ENCODE results near the gene ABCA4.

Gene ABCA4

GRCh38 chr1:94092210-94092613, 28.7 kb downstream of the ABCA4 start:
- peak overlapping the region; percentile 91 for H3K9ac ChIP-seq (ENCODE audit: low read depth, low read length, poor library complexity, severe bottlenecking)

GRCh38 chr1:94090761-94091160, 30.2 kb downstream of the ABCA4 start:
- Histone ChIP-seq H3K79me2 (ENCODE audit: insufficient read depth, low read length) (no peaks in the 10 kb centered on the region), H2AFZ (ENCODE audit: low read length) (peak overlapping the region; percentile 4; the same call in 1 of the 2 replicates), H3K4me2 (ENCODE audit: low read depth, low read length, poor library complexity, severe bottlenecking) (peak overlapping the region; percentile 62), H3K9me3 (ENCODE audit: insufficient read depth, low read depth, low read length) (no peaks in the 10 kb centered on the region), H3K9ac (ENCODE audit: low read depth, low read length, poor library complexity, severe bottlenecking) (peak overlapping the region; percentile 87), H3K9me2 (replicated peaks; ENCODE audit: low read depth, low read length) (no peaks in the 10 kb centered on the region), H3K27me3 (ENCODE audit: insufficient read depth, low read length, poor library complexity, severe bottlenecking) (no peaks in the 10 kb centered on the region), H3K36me3 (ENCODE audit: insufficient read depth, low read length) (no peaks in the 10 kb centered on the region), H3K4me3 (ENCODE audit: low read length, poor library complexity, severe bottlenecking) (peak overlapping the region; percentile 8), H4K20me1 (ENCODE audit: insufficient read depth, low read length, poor library complexity, severe bottlenecking) (no peaks in the 10 kb centered on the region), H3F3A (ENCODE audit: low read depth) (peaks cover 18% of the 10 kb centered on the region), H3K4me1 (ENCODE audit: insufficient read depth, low read length, poor library complexity, severe bottlenecking) (peaks cover 96% of the 10 kb centered on the region)
- TF ChIP-seq CTCF (conservative IDR thresholded peaks at IDR 0.05; ENCODE audit: low read length): no peak

More at GRCh38 chr1:94092210-94092613, 28.7 kb downstream of the ABCA4 start:
- Histone ChIP-seq H3K36me3 (ENCODE audit: insufficient read depth, low read length) (no peaks in the 10 kb centered on the region), H3K4me2 (ENCODE audit: low read depth, low read length, poor library complexity, severe bottlenecking) (peak overlapping the region; percentile 77), H3K9me3 (ENCODE audit: insufficient read depth, low read depth, low read length) (no peaks in the 10 kb centered on the region), H3K4me3 (ENCODE audit: low read length, poor library complexity, severe bottlenecking) (peak overlapping the region; percentile 58), H3K4me1 (ENCODE audit: insufficient read depth, low read length, poor library complexity, severe bottlenecking) (peaks cover 96% of the 10 kb centered on the region), H3K79me2 (ENCODE audit: insufficient read depth, low read length) (no peaks in the 10 kb centered on the region), H3F3A (ENCODE audit: low read depth) (peaks cover 18% of the 10 kb centered on the region), H4K20me1 (ENCODE audit: insufficient read depth, low read length, poor library complexity, severe bottlenecking) (no peaks in the 10 kb centered on the region), H3K9me2 (replicated peaks; ENCODE audit: low read depth, low read length) (no peaks in the 10 kb centered on the region), H2AFZ (ENCODE audit: low read length) (no peak overlapping the region), H3K27me3 (ENCODE audit: insufficient read depth, low read length, poor library complexity, severe bottlenecking) (no peaks in the 10 kb centered on the region)
- TF ChIP-seq EZH2phosphoT487 (IDR thresholded peaks at IDR 0.05; ENCODE audit: borderline replicate concordance) (no peak), CTCF (conservative IDR thresholded peaks at IDR 0.05; ENCODE audit: low read length) (no peak)

GRCh38 chr1:94087193-94087592, 33.8 kb downstream of the ABCA4 start:
- no peaks in the 10 kb centered on the region for H4K20me1 ChIP-seq (ENCODE audit: insufficient read depth, low read length, poor library complexity, severe bottlenecking)
- peak overlapping the region; percentile 1 for H3K4me2 ChIP-seq (ENCODE audit: low read depth, low read length, poor library complexity, severe bottlenecking)

More at GRCh38 chr1:94087193-94087592, 33.8 kb downstream of the ABCA4 start:
- Histone ChIP-seq H3F3A (ENCODE audit: low read depth) (peaks cover 11% of the 10 kb centered on the region), H3K4me3 (ENCODE audit: low read length, poor library complexity, severe bottlenecking) (no peak overlapping the region), H2AFZ (ENCODE audit: low read length) (no peak overlapping the region), H3K79me2 (ENCODE audit: insufficient read depth, low read length) (no peaks in the 10 kb centered on the region), H3K36me3 (ENCODE audit: insufficient read depth, low read length) (no peaks in the 10 kb centered on the region), H3K4me1 (ENCODE audit: insufficient read depth, low read length, poor library complexity, severe bottlenecking) (peaks cover 98% of the 10 kb centered on the region), H3K9me2 (replicated peaks; ENCODE audit: low read depth, low read length) (no peaks in the 10 kb centered on the region), H3K9ac (ENCODE audit: low read depth, low read length, poor library complexity, severe bottlenecking) (peak overlapping the region; percentile 29), H3K9me3 (ENCODE audit: insufficient read depth, low read depth, low read length) (no peaks in the 10 kb centered on the region), H3K27me3 (ENCODE audit: insufficient read depth, low read length, poor library complexity, severe bottlenecking) (no peaks in the 10 kb centered on the region)
- no peak for TF ChIP-seq CTCF (conservative IDR thresholded peaks at IDR 0.05; ENCODE audit: low read length)
- no peak for TF ChIP-seq EZH2phosphoT487 (IDR thresholded peaks at IDR 0.05; ENCODE audit: borderline replicate concordance)

All from Loucy (cell line).